A549 (cell line): Measurements from ENCODE around the gene AFAP1.

ENCODE experiments used
- BHLHE40 ChIP-seq: IDR thresholded peaks from 2 replicates; pipeline ENCODE4 v1.6.1; 2012; ENCODE audit warnings: low read depth, low read length, inconsistent platforms
- CTCF ChIP-seq: fragments of >200 bp; sonication (Bioruptor Twin); formaldehyde crosslinking; IDR thresholded peaks from 3 replicates; pipeline ENCODE4 v1.5.1; 2016
- POLR2A ChIP-seq: IDR thresholded peaks from 2 replicates; pipeline ENCODE4 v1.6.1; 2012; ENCODE audit warnings: mild to moderate bottlenecking, low read length
- REST ChIP-seq: fragments of 200-600 bp; sonication (generic); IDR thresholded peaks from 2 replicates; pipeline ENCODE4 v1.6.1; 2016; ENCODE audit warnings: antibody characterized with exemption, mild to moderate bottlenecking, moderate library complexity
- RNF2 ChIP-seq: fragments of 200-600 bp; sonication (generic); IDR thresholded peaks from 2 replicates; pipeline ENCODE4 v1.6.1; 2016; ENCODE audit warnings: low read depth, mild to moderate bottlenecking, antibody characterized with exemption, moderate library complexity, borderline replicate concordance
- ZNF302 ChIP-seq: fragments of 250-450 bp; sonication (Bioruptor Pico); IDR thresholded peaks from 2 replicates; pipeline ENCODE4 v1.9.0; 2021; ENCODE audit warnings: inconsistent platforms, mild to moderate bottlenecking, moderate library complexity

- TF ChIP-seq ZNF302 (CRISPR knock-in tag) (no peak), CTCF (no peak), POLR2A (no peak), RNF2 (no peak), BHLHE40 (no peak), REST (no peak)
Observed at GRCh38 chr4:7952615-7953014, 13.0 kb upstream of the AFAP1 start.
